ENCODE data around the gene CMTM1. TPM values are rescaled to one million over a fixed set of nuclear protein-coding genes. Genes with fewer than 3 reads are reported as not detected.

CMTM1 gene
- total RNA-seq, 1 donor from 2014 or later, result 8.8 TPM

DNA sequence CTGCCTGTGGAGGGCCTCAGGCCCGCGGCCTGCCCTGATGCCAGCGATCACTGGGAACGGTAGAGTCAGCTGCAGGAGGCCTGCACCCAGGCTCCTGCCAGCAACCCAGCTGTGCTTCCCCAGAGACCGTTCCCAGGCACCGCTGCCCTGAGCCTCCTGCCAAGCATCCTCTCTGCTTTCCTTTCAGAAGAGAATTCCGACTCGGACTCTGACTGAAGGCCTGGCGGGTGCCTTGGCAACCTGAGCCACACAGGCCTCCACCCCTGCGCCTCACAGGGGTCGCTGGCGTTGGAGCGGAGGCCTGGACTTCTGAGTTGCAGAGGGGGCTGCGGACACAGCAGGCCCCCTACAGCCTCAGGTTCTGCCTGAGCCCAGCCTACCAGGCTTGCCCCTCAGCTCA lies 46.2 kb downstream of the CMTM1 start:
- TF ChIP-seq, protein P1, sequence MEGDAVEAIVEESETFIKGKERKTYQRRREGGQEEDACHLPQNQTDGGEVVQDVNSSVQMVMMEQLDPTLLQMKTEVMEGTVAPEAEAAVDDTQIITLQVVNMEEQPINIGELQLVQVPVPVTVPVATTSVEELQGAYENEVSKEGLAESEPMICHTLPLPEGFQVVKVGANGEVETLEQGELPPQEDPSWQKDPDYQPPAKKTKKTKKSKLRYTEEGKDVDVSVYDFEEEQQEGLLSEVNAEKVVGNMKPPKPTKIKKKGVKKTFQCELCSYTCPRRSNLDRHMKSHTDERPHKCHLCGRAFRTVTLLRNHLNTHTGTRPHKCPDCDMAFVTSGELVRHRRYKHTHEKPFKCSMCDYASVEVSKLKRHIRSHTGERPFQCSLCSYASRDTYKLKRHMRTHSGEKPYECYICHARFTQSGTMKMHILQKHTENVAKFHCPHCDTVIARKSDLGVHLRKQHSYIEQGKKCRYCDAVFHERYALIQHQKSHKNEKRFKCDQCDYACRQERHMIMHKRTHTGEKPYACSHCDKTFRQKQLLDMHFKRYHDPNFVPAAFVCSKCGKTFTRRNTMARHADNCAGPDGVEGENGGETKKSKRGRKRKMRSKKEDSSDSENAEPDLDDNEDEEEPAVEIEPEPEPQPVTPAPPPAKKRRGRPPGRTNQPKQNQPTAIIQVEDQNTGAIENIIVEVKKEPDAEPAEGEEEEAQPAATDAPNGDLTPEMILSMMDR (IDR thresholded peaks at IDR 0.05; ENCODE audit: unreplicated experiment), result no peak
- no peak for DNase-seq (ENCODE audit: low spot score, unreplicated experiment)
- peaks cover 1% of the 10 kb centered on the region for H3K4me1 Mint-ChIP-seq (ENCODE audit: low read depth)
- H3K9me3 Mint-ChIP-seq (ENCODE audit: low read depth), result no peaks in the 10 kb centered on the region
- peaks cover 16% of the 10 kb centered on the region for H3K36me3 Mint-ChIP-seq (ENCODE audit: insufficient read depth)
- H3K27ac Mint-ChIP-seq, result no peak overlapping the region
- no peak overlapping the region for H3K4me3 Mint-ChIP-seq (ENCODE audit: low read depth)
- H3K27me3 Mint-ChIP-seq, result no peaks in the 10 kb centered on the region

DNA sequence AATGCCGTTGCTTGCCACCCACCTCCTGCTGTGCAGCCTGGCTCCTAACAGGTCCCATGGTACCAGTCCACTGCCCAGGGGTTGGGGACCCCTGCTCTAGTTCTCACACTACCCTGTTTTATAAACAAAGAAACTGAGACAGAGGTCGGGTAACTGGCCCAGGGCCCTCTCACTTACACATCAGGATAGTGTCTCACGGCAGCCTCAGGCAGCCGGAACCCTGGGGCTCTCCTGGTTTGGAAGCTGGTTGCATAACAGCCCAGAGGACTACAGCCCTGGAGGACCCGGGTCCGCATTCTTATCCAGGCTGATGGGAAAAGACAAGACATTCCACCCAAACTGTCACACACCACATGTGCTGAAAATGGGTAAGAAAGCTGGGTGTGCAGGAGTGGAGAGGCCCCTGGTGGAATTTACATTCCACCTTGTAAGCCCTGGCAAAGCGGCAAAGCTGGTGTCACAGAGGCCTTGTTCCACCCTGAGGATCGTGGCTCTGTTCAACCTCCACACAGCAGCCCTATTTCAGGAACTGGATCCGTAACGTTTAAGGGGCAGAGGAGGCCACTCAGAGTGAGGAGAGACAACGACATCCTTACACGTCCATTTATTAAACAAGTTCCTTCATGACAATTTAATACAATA lies 48.0 kb downstream of the CMTM1 start:
- Mint-ChIP-seq H3K4me3 (ENCODE audit: low read depth) (no peak overlapping the region), H3K27me3 (no peaks in the 10 kb centered on the region), H3K4me1 (ENCODE audit: low read depth) (peaks cover 8% of the 10 kb centered on the region), H3K27ac (no peak overlapping the region), H3K9me3 (ENCODE audit: low read depth) (no peaks in the 10 kb centered on the region), H3K36me3 (ENCODE audit: insufficient read depth) (peaks cover 16% of the 10 kb centered on the region)
- no peak for DNase-seq (ENCODE audit: low spot score, unreplicated experiment)
- TF ChIP-seq, protein P1 (IDR thresholded peaks at IDR 0.05; ENCODE audit: unreplicated experiment), result no peak

DNA sequence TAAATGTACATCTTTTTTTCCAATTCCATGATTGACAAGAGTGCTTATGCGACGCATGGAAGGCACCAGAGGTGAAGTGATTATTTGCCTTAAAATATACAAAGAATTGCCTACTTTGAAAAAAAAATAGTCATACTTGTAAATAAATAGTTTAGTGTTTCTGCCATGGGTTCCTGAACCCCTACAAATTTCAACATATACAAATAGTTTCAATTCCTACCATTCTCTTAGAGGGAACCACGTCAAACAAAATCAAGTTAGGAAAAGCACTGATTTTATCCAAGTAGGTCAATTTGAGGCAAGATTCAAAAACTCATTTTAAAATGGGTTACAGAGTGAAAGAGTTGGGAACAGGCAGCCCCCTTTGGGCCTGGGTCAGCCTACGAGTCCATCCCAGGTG lies 49.9 kb downstream of the CMTM1 start:
- TF ChIP-seq, protein P1 (IDR thresholded peaks at IDR 0.05; ENCODE audit: unreplicated experiment), result no peak
- peaks cover 21% of the 10 kb centered on the region for H3K4me1 Mint-ChIP-seq (ENCODE audit: low read depth)
- no peak overlapping the region for H3K27ac Mint-ChIP-seq
- no peak for DNase-seq (ENCODE audit: low spot score, unreplicated experiment)
- H3K4me3 Mint-ChIP-seq (ENCODE audit: low read depth), result no peak overlapping the region
- H3K27me3 Mint-ChIP-seq, result no peaks in the 10 kb centered on the region
- H3K9me3 Mint-ChIP-seq (ENCODE audit: low read depth), result no peaks in the 10 kb centered on the region
- H3K36me3 Mint-ChIP-seq (ENCODE audit: insufficient read depth), result peaks cover 11% of the 10 kb centered on the region

DNA sequence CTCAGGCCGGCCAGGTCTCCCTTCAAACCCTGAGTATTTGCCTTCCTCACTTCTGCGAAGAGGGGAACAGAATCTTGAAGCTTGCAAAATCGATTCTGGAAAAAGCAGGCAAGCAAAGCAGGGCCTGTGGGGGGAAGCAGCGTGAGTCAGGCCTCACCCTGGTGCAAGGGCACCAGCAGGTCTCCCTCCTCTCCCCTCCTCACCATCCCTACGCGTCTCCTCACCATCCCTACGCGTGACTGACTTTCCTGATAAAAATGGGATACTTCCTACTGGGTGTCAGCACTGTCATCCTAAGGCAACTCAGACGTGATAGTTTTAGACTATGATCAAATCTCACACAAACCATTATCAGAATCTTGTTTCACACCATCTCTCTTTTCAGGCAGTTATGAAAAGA lies 50.4 kb downstream of the CMTM1 start:
- Mint-ChIP-seq H3K36me3 (ENCODE audit: insufficient read depth) (peaks cover 12% of the 10 kb centered on the region), H3K9me3 (ENCODE audit: low read depth) (no peaks in the 10 kb centered on the region), H3K4me3 (ENCODE audit: low read depth) (no peak overlapping the region), H3K27ac (no peak overlapping the region), H3K4me1 (ENCODE audit: low read depth) (peaks cover 21% of the 10 kb centered on the region), H3K27me3 (no peaks in the 10 kb centered on the region)
- no peak for DNase-seq (ENCODE audit: low spot score, unreplicated experiment)
- TF ChIP-seq, protein P1 (IDR thresholded peaks at IDR 0.05; ENCODE audit: unreplicated experiment), result no peak

DNA sequence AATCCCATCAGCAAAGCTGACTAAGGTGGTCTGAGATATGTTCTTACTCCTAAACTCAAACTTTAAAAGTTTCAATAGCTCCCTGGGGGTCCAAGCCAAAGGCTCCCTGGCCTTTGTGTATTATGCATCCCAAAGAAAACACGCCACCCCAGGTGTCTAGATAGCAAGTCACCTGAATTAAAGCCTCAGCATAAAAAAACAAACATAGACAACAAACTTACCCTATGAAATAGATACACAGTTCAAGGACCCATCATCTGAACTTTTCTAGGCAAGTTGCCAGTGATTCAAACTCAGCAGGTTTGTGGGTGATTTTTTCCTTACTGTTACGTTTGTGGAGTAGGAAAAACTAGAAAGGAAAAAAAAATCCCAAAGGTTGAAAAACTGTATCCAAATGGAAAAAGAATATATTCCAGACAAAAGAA lies 50.8 kb downstream of the CMTM1 start:
- no peak for DNase-seq (ENCODE audit: low spot score, unreplicated experiment)
- TF ChIP-seq, protein P1 (IDR thresholded peaks at IDR 0.05; ENCODE audit: unreplicated experiment), result no peak
- Mint-ChIP-seq H3K9me3 (ENCODE audit: low read depth) (no peaks in the 10 kb centered on the region), H3K36me3 (ENCODE audit: insufficient read depth) (peaks cover 15% of the 10 kb centered on the region), H3K27ac (no peak overlapping the region), H3K4me1 (ENCODE audit: low read depth) (peaks cover 21% of the 10 kb centered on the region), H3K27me3 (no peaks in the 10 kb centered on the region), H3K4me3 (ENCODE audit: low read depth) (no peak overlapping the region)
